Osteocyte (in vitro differentiated cells): ENCODE measurements around the gene GPR162. TPM values are rescaled to one million over a fixed set of nuclear protein-coding genes. Genes with fewer than 3 reads are reported as not detected.

Experiments used
- DNase-seq: peaks from one replicate; pipeline ENCODE4 v3.0.0; 2021; ENCODE audit warnings: mixed read lengths; ENCODE audit not compliant: unreplicated experiment; ENCODE audit errors: extremely low spot score
- H3K27ac Mint-ChIP-seq: one replicate; pipeline ENCODE4 v1.8.0; 2021; ENCODE audit warnings: mild to moderate bottlenecking, mixed read lengths; ENCODE audit not compliant: unreplicated experiment
- H3K27me3 Mint-ChIP-seq: one replicate; pipeline ENCODE4 v1.8.0; 2021; ENCODE audit warnings: mixed read lengths; ENCODE audit not compliant: unreplicated experiment
- H3K36me3 Mint-ChIP-seq: one replicate; pipeline ENCODE4 v1.8.0; 2021; ENCODE audit warnings: mixed read lengths; ENCODE audit not compliant: unreplicated experiment
- H3K4me1 Mint-ChIP-seq: one replicate; pipeline ENCODE4 v1.8.0; 2021; ENCODE audit warnings: mixed read lengths; ENCODE audit not compliant: unreplicated experiment
- H3K4me3 Mint-ChIP-seq: one replicate; pipeline ENCODE4 v1.8.0; 2021; ENCODE audit warnings: mild to moderate bottlenecking, moderate library complexity, mixed read lengths; ENCODE audit not compliant: unreplicated experiment
- H3K9me3 Mint-ChIP-seq: one replicate; pipeline ENCODE4 v1.8.0; 2021; ENCODE audit warnings: mixed read lengths; ENCODE audit not compliant: unreplicated experiment
- total RNA-seq: library from RNA; stranded (reverse); gene quantifications from 2 replicates; pipeline ENCODE4 v1.2.1, GENCODE V29; 2021
- TF ChIP-seq, protein P1 (sequence below): fragments of 200-600 bp; sonication (generic); IDR thresholded peaks from 2 replicates; pipeline ENCODE4 v1.5.0; 2021; ENCODE audit warnings: antibody characterized with exemption, mild to moderate bottlenecking, moderate library complexity

The GPR162 gene
- total RNA-seq, 1 donor from 2014 or later: 11.5 TPM

DNA sequence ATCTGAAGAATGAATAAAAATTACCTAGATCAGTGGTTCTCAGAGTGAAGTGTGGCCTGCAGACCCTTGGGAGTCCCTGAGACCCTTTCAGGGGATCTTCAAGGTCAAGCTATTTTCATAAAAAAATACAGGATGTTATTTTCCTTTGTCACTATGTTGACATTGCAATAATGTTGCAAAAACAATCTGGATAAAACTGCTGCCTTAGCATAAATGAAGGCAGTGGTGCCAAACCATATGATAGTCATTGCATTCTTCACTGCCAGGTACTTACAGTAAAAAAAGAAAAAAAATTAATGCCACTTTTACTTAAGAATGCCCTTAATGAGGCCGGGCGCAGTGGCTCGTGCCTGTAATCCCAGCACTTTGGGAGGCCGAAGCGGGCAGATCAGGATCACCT lies 34.3 kb upstream of the GPR162 start:
- no peaks in the 10 kb centered on the region for H3K9me3 Mint-ChIP-seq
- H3K27ac Mint-ChIP-seq: no peak overlapping the region
- no peak for DNase-seq
- H3K36me3 Mint-ChIP-seq: no peaks in the 10 kb centered on the region
- H3K4me1 Mint-ChIP-seq: peaks cover 6% of the 10 kb centered on the region
- no peak overlapping the region for H3K4me3 Mint-ChIP-seq
- TF ChIP-seq, protein P1, sequence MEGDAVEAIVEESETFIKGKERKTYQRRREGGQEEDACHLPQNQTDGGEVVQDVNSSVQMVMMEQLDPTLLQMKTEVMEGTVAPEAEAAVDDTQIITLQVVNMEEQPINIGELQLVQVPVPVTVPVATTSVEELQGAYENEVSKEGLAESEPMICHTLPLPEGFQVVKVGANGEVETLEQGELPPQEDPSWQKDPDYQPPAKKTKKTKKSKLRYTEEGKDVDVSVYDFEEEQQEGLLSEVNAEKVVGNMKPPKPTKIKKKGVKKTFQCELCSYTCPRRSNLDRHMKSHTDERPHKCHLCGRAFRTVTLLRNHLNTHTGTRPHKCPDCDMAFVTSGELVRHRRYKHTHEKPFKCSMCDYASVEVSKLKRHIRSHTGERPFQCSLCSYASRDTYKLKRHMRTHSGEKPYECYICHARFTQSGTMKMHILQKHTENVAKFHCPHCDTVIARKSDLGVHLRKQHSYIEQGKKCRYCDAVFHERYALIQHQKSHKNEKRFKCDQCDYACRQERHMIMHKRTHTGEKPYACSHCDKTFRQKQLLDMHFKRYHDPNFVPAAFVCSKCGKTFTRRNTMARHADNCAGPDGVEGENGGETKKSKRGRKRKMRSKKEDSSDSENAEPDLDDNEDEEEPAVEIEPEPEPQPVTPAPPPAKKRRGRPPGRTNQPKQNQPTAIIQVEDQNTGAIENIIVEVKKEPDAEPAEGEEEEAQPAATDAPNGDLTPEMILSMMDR: no peak
- no peaks in the 10 kb centered on the region for H3K27me3 Mint-ChIP-seq

GRCh38 chr12:6788972-6789924 lies 32.4 kb upstream of the GPR162 start, which contains the start of gene CD4:
Gene CD4 (plus strand): TSS chr12:6789528. CDS start chr12:6800139, 10,611 bp downstream.
- no peak within 1 kb of the TSS for H3K27ac Mint-ChIP-seq
- no peak within 1 kb of the TSS for H3K4me3 Mint-ChIP-seq
- no peak for DNase-seq
- H3K9me3 Mint-ChIP-seq: no peaks in the 10 kb centered on the region
- H3K27me3 Mint-ChIP-seq: peaks cover 2% of the 10 kb centered on the region
- H3K4me1 Mint-ChIP-seq: peaks cover 15% of the 10 kb centered on the region
- H3K36me3 Mint-ChIP-seq: no peaks in the 10 kb centered on the region
- TF ChIP-seq, protein P1: no peak

- Mint-ChIP-seq H3K4me3 (no peak overlapping the region), H3K9me3 (no peaks in the 10 kb centered on the region), H3K27ac (no peak overlapping the region), H3K4me1 (peaks cover 15% of the 10 kb centered on the region), H3K36me3 (no peaks in the 10 kb centered on the region), H3K27me3 (peaks cover 8% of the 10 kb centered on the region)
- TF ChIP-seq, protein P1: no peak
- DNase-seq: no peak
Observed at GRCh38 chr12:6790496-6791150, 31.0 kb upstream of the GPR162 start.

GRCh38 chr12:6791931-6792520 lies 29.6 kb upstream of the GPR162 start:
- Mint-ChIP-seq H3K4me1 (peaks cover 15% of the 10 kb centered on the region), H3K4me3 (no peak overlapping the region), H3K36me3 (no peaks in the 10 kb centered on the region), H3K27me3 (peaks cover 10% of the 10 kb centered on the region), H3K27ac (no peak overlapping the region), H3K9me3 (no peaks in the 10 kb centered on the region)
- DNase-seq: no peak
- TF ChIP-seq, protein P1: no peak
